GM23248 (cell line): ENCODE results near the gene NLK.

ENCODE experiments used
- EZH2 ChIP-seq: fragments of 200-600 bp; sonication (generic); IDR thresholded peaks from 2 replicates; pipeline ENCODE4 v1.6.1; 2018; ENCODE audit warnings: antibody characterized with exemption, mild to moderate bottlenecking; ENCODE audit not compliant: insufficient read depth, poor library complexity, severe bottlenecking
- EZH2phosphoT487 ChIP-seq: fragments of 200-600 bp; sonication (generic); IDR thresholded peaks from 2 replicates; pipeline ENCODE4 v1.6.1; 2018; ENCODE audit warnings: antibody characterized with exemption, moderate library complexity, mild to moderate bottlenecking, low read depth; ENCODE audit not compliant: insufficient read depth

GRCh38 chr17:28046034-28046825 is 3.8 kb downstream of the NLK start:
- TF ChIP-seq EZH2 (no peak), EZH2phosphoT487 (no peak)
